ENCODE measurements around the gene SOCS6.

DNA sequence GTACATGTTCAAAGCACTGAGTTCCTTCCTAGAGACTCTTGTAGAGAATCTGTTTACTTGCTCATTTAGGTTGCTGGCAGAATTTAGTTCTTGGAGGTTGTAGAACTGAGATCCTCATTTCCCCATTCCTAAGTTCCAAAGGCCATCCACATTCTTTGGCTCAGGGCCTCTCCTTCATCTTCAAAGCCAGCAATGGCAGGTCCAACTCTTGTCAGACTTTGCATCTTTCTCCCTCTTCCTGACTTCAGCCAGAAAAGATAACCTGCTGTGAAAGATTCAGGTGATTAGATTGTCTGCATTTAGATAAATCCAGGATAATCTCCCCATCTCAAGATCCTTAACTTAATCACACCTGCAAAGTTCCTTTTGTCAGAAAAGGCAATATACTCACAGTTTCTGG lies 51.1 kb downstream of the SOCS6 start:
- TF ChIP-seq, protein P1, sequence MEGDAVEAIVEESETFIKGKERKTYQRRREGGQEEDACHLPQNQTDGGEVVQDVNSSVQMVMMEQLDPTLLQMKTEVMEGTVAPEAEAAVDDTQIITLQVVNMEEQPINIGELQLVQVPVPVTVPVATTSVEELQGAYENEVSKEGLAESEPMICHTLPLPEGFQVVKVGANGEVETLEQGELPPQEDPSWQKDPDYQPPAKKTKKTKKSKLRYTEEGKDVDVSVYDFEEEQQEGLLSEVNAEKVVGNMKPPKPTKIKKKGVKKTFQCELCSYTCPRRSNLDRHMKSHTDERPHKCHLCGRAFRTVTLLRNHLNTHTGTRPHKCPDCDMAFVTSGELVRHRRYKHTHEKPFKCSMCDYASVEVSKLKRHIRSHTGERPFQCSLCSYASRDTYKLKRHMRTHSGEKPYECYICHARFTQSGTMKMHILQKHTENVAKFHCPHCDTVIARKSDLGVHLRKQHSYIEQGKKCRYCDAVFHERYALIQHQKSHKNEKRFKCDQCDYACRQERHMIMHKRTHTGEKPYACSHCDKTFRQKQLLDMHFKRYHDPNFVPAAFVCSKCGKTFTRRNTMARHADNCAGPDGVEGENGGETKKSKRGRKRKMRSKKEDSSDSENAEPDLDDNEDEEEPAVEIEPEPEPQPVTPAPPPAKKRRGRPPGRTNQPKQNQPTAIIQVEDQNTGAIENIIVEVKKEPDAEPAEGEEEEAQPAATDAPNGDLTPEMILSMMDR (IDR thresholded peaks at IDR 0.05): no peak
- TF ChIP-seq, protein P2, sequence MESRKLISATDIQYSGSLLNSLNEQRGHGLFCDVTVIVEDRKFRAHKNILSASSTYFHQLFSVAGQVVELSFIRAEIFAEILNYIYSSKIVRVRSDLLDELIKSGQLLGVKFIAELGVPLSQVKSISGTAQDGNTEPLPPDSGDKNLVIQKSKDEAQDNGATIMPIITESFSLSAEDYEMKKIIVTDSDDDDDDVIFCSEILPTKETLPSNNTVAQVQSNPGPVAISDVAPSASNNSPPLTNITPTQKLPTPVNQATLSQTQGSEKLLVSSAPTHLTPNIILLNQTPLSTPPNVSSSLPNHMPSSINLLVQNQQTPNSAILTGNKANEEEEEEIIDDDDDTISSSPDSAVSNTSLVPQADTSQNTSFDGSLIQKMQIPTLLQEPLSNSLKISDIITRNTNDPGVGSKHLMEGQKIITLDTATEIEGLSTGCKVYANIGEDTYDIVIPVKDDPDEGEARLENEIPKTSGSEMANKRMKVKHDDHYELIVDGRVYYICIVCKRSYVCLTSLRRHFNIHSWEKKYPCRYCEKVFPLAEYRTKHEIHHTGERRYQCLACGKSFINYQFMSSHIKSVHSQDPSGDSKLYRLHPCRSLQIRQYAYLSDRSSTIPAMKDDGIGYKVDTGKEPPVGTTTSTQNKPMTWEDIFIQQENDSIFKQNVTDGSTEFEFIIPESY (IDR thresholded peaks at IDR 0.05; ENCODE audit: borderline replicate concordance, low read depth): no peak
- TF ChIP-seq SIN3A (IDR thresholded peaks at IDR 0.05; ENCODE audit: borderline replicate concordance, low read depth, low read length) (no peak), SMC3 (IDR thresholded peaks at IDR 0.05; ENCODE audit: low read depth, low read length) (no peak), MXI1 (IDR thresholded peaks at IDR 0.05; ENCODE audit: low read depth, low read length) (no peak)
- TF ChIP-seq, protein P3, sequence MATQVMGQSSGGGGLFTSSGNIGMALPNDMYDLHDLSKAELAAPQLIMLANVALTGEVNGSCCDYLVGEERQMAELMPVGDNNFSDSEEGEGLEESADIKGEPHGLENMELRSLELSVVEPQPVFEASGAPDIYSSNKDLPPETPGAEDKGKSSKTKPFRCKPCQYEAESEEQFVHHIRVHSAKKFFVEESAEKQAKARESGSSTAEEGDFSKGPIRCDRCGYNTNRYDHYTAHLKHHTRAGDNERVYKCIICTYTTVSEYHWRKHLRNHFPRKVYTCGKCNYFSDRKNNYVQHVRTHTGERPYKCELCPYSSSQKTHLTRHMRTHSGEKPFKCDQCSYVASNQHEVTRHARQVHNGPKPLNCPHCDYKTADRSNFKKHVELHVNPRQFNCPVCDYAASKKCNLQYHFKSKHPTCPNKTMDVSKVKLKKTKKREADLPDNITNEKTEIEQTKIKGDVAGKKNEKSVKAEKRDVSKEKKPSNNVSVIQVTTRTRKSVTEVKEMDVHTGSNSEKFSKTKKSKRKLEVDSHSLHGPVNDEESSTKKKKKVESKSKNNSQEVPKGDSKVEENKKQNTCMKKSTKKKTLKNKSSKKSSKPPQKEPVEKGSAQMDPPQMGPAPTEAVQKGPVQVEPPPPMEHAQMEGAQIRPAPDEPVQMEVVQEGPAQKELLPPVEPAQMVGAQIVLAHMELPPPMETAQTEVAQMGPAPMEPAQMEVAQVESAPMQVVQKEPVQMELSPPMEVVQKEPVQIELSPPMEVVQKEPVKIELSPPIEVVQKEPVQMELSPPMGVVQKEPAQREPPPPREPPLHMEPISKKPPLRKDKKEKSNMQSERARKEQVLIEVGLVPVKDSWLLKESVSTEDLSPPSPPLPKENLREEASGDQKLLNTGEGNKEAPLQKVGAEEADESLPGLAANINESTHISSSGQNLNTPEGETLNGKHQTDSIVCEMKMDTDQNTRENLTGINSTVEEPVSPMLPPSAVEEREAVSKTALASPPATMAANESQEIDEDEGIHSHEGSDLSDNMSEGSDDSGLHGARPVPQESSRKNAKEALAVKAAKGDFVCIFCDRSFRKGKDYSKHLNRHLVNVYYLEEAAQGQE (IDR thresholded peaks at IDR 0.05; ENCODE audit: low read depth, low read length): no peak
- TF ChIP-seq, protein P4, sequence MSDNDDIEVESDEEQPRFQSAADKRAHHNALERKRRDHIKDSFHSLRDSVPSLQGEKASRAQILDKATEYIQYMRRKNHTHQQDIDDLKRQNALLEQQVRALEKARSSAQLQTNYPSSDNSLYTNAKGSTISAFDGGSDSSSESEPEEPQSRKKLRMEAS (IDR thresholded peaks at IDR 0.05; ENCODE audit: low read depth): no peak
- TF ChIP-seq, protein P5, sequence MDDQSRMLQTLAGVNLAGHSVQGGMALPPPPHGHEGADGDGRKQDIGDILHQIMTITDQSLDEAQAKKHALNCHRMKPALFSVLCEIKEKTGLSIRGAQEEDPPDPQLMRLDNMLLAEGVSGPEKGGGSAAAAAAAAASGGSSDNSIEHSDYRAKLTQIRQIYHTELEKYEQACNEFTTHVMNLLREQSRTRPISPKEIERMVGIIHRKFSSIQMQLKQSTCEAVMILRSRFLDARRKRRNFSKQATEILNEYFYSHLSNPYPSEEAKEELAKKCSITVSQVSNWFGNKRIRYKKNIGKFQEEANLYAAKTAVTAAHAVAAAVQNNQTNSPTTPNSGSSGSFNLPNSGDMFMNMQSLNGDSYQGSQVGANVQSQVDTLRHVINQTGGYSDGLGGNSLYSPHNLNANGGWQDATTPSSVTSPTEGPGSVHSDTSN (IDR thresholded peaks at IDR 0.05): no peak
- TF ChIP-seq, protein P6, sequence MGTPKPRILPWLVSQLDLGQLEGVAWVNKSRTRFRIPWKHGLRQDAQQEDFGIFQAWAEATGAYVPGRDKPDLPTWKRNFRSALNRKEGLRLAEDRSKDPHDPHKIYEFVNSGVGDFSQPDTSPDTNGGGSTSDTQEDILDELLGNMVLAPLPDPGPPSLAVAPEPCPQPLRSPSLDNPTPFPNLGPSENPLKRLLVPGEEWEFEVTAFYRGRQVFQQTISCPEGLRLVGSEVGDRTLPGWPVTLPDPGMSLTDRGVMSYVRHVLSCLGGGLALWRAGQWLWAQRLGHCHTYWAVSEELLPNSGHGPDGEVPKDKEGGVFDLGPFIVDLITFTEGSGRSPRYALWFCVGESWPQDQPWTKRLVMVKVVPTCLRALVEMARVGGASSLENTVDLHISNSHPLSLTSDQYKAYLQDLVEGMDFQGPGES (IDR thresholded peaks at IDR 0.05; ENCODE audit: low read depth, low read length): no peak
